Astrocyte (in vitro differentiated cells and primary cell): ENCODE data around the gene SPIRE1. TPM values are rescaled to one million over a fixed set of nuclear protein-coding genes. Genes with fewer than 3 reads are reported as not detected.

Experiments
- DNase-seq: peaks from one replicate; pipeline ENCODE4 v3.0.0-alpha.2; 2010; ENCODE audit warnings: low read depth
- FAIRE-seq: peaks from 2 replicates; lab custom pipeline; 2011; peaks lifted over from hg19 to GRCh38; lab: Jason Lieb, UNC
- H2AFZ ChIP-seq: 2 replicates; pipeline ENCODE4 v1.6.0; 2012; ENCODE audit warnings: low read depth, low read length, inconsistent platforms
- H3K27ac ChIP-seq: 2 replicates; pipeline ENCODE4 v1.5.1; 2011; ENCODE audit warnings: low read depth, low read length, inconsistent platforms
- H3K27me3 ChIP-seq: 2 replicates; pipeline ENCODE4 v1.6.0; 2011; ENCODE audit warnings: low read length, inconsistent platforms; ENCODE audit not compliant: insufficient read depth
- H3K36me3 ChIP-seq: 2 replicates; pipeline ENCODE4 v1.5.1; 2011; ENCODE audit warnings: low read length, inconsistent platforms; ENCODE audit not compliant: insufficient read depth
- H3K4me1 ChIP-seq: 2 replicates; pipeline ENCODE4 v1.5.1; 2011; ENCODE audit warnings: low read length, inconsistent platforms; ENCODE audit not compliant: insufficient read depth
- H3K4me2 ChIP-seq: 2 replicates; pipeline ENCODE4 v1.6.0; 2012; ENCODE audit warnings: low read length, inconsistent platforms
- H3K4me3 ChIP-seq: 2 replicates; pipeline ENCODE4 v1.5.1; 2011; ENCODE audit warnings: low read depth, mild to moderate bottlenecking, low read length, inconsistent platforms; ENCODE audit not compliant: insufficient read depth
- H3K79me2 ChIP-seq: 2 replicates; pipeline ENCODE4 v1.6.0; 2012; ENCODE audit warnings: mild to moderate bottlenecking, low read length, inconsistent platforms; ENCODE audit not compliant: insufficient read depth
- H3K9ac ChIP-seq: 2 replicates; pipeline ENCODE4 v1.6.0; 2012; ENCODE audit warnings: mild to moderate bottlenecking, low read length, inconsistent platforms
- H3K9me3 ChIP-seq: 2 replicates; pipeline ENCODE4 v1.5.1; 2012; ENCODE audit warnings: low read depth, mild to moderate bottlenecking, low read length, inconsistent platforms; ENCODE audit not compliant: insufficient read depth
- H4K20me1 ChIP-seq: 2 replicates; pipeline ENCODE4 v1.6.0; 2012; ENCODE audit warnings: low read length, inconsistent platforms; ENCODE audit not compliant: insufficient read depth
- H3K27ac Mint-ChIP-seq: one replicate; pipeline ENCODE4 v1.8.0; 2021; ENCODE audit warnings: mild to moderate bottlenecking, mixed read lengths; ENCODE audit not compliant: unreplicated experiment
- H3K27me3 Mint-ChIP-seq: one replicate; pipeline ENCODE4 v1.8.0; 2021; ENCODE audit warnings: low read depth, mixed read lengths; ENCODE audit not compliant: unreplicated experiment
- H3K36me3 Mint-ChIP-seq: one replicate; pipeline ENCODE4 v1.8.0; 2021; ENCODE audit warnings: low read depth, mixed read lengths; ENCODE audit not compliant: unreplicated experiment
- H3K4me1 Mint-ChIP-seq: one replicate; pipeline ENCODE4 v1.8.0; 2021; ENCODE audit warnings: low read depth, mixed read lengths; ENCODE audit not compliant: unreplicated experiment
- H3K4me3 Mint-ChIP-seq: one replicate; pipeline ENCODE4 v1.8.0; 2021; ENCODE audit warnings: mild to moderate bottlenecking, moderate library complexity, mixed read lengths; ENCODE audit not compliant: unreplicated experiment
- H3K9me3 Mint-ChIP-seq: one replicate; pipeline ENCODE4 v1.8.0; 2021; ENCODE audit warnings: mild to moderate bottlenecking, mixed read lengths; ENCODE audit not compliant: unreplicated experiment
- EZH2 ChIP-seq: IDR thresholded peaks from 2 replicates; pipeline ENCODE4 v1.6.1; 2012; ENCODE audit warnings: mild to moderate bottlenecking, low read length, inconsistent platforms; ENCODE audit not compliant: insufficient read depth
- total RNA-seq: library from RNA; stranded (reverse); gene quantifications from 2 replicates; pipeline ENCODE4 v1.2.1, GENCODE V29; 2021
- TF ChIP-seq, protein P1 (sequence below): IDR thresholded peaks from 2 replicates; pipeline ENCODE4 v1.5.1; 2011; ENCODE audit warnings: low read depth, mild to moderate bottlenecking, inconsistent platforms, low read length, moderate library complexity; ENCODE audit not compliant: insufficient read depth

The SPIRE1 gene
- total RNA-seq, 1 donor from 2014 or later, result 42.0 TPM

DNA sequence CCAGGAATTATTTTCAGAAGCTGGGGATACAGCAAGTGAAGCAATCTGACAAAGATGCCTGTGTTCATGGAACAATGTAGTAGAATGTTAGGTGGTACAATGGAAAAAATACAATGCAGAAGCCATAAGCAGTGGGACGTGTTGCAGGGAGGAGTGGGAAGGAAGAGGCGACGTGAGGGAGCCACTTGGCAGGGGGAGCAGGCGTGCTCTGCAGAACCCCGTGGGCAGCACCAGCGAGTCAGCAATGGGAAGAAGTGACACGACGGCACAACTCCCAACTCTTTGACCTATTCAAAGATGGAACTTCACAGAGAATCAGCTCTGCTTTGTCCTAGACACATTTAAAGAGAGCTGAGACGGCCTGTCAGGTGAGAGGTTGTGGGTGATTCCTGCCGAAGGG, 219.7 kb downstream of the SPIRE1 start:
- Histone ChIP-seq H3K27ac (no peak overlapping the region), H2AFZ (no peak overlapping the region), H3K4me2 (no peak overlapping the region), H3K4me1 (no peaks in the 10 kb centered on the region), H3K27me3 (no peaks in the 10 kb centered on the region), H3K36me3 (no peaks in the 10 kb centered on the region), H3K4me3 (no peak overlapping the region), H3K9me3 (no peaks in the 10 kb centered on the region), H4K20me1 (no peaks in the 10 kb centered on the region), H3K79me2 (no peaks in the 10 kb centered on the region), H3K9ac (no peak overlapping the region)
- Mint-ChIP-seq H3K9me3 (peaks cover 5% of the 10 kb centered on the region), H3K4me1 (no peaks in the 10 kb centered on the region), H3K27me3 (no peaks in the 10 kb centered on the region), H3K27ac (peak overlapping the region; percentile 0), H3K36me3 (peaks cover 34% of the 10 kb centered on the region), H3K4me3 (no peak overlapping the region)
- FAIRE-seq (no peak), DNase-seq (no peak)
- TF ChIP-seq EZH2, result no peak
- TF ChIP-seq, protein P1, sequence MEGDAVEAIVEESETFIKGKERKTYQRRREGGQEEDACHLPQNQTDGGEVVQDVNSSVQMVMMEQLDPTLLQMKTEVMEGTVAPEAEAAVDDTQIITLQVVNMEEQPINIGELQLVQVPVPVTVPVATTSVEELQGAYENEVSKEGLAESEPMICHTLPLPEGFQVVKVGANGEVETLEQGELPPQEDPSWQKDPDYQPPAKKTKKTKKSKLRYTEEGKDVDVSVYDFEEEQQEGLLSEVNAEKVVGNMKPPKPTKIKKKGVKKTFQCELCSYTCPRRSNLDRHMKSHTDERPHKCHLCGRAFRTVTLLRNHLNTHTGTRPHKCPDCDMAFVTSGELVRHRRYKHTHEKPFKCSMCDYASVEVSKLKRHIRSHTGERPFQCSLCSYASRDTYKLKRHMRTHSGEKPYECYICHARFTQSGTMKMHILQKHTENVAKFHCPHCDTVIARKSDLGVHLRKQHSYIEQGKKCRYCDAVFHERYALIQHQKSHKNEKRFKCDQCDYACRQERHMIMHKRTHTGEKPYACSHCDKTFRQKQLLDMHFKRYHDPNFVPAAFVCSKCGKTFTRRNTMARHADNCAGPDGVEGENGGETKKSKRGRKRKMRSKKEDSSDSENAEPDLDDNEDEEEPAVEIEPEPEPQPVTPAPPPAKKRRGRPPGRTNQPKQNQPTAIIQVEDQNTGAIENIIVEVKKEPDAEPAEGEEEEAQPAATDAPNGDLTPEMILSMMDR, result no peak

DNA sequence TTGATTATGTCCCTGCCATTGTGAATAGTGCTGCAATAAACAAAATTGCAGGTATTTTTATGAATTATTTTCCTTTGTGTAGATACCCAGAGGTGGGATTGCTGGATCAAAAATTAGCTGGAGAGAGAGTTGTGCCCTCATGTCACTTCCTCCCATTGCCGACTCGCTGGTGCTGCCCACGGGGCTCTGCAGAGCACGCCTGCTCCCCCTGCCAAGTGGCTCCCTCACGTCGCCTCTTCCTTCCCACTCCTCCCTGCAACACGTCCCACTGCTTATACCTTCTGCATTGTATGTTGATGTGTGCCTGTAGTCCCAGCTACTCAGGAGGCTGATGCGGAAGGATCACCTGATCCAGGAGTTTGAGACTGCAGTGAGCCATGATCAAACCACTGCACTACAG, 222.0 kb downstream of the SPIRE1 start:
- no peak for FAIRE-seq
- Histone ChIP-seq H3K9ac (no peak overlapping the region), H3K4me3 (no peak overlapping the region), H3K79me2 (no peaks in the 10 kb centered on the region), H3K4me2 (no peak overlapping the region), H3K36me3 (peaks cover 2% of the 10 kb centered on the region), H3K9me3 (no peaks in the 10 kb centered on the region), H3K27me3 (no peaks in the 10 kb centered on the region), H2AFZ (no peak overlapping the region), H3K4me1 (no peaks in the 10 kb centered on the region), H4K20me1 (no peaks in the 10 kb centered on the region), H3K27ac (no peak overlapping the region)
- peaks cover 31% of the 10 kb centered on the region for H3K36me3 Mint-ChIP-seq
- DNase-seq, result no peak
- TF ChIP-seq, protein P1, result no peak
- no peak for TF ChIP-seq EZH2
- no peaks in the 10 kb centered on the region for H3K4me1 Mint-ChIP-seq
- no peaks in the 10 kb centered on the region for H3K9me3 Mint-ChIP-seq
- H3K27me3 Mint-ChIP-seq, result no peaks in the 10 kb centered on the region
- H3K4me3 Mint-ChIP-seq, result no peak overlapping the region
- no peak overlapping the region for H3K27ac Mint-ChIP-seq

DNA sequence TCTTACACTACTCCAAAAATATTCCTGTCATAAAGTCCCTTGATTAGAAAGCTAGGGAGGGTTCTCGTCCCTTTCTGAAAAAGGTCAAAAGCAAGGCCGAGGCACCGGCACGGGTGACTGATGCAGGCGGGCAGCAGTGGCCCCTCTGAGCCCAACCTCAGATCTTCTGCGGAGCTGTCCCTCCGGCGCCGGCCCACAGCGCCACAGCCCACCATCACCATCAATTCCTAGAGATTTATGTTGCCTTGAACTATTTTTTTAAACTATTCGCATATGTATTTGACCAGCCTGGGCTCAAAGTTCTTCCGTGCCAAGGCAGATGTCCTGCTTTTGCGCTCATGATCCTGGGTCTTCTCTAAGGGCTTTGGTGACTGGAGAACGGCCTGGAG, 223.4 kb downstream of the SPIRE1 start:
- Histone ChIP-seq H3K4me3 (no peak overlapping the region), H3K36me3 (peaks cover 5% of the 10 kb centered on the region), H3K4me2 (no peak overlapping the region), H3K79me2 (no peaks in the 10 kb centered on the region), H3K27ac (no peak overlapping the region), H3K9ac (no peak overlapping the region), H3K27me3 (no peaks in the 10 kb centered on the region), H3K9me3 (no peaks in the 10 kb centered on the region), H3K4me1 (no peaks in the 10 kb centered on the region), H4K20me1 (peaks cover 7% of the 10 kb centered on the region), H2AFZ (no peak overlapping the region)
- Mint-ChIP-seq H3K27ac (no peak overlapping the region), H3K27me3 (no peaks in the 10 kb centered on the region), H3K4me3 (no peak overlapping the region), H3K4me1 (no peaks in the 10 kb centered on the region), H3K9me3 (no peaks in the 10 kb centered on the region), H3K36me3 (peaks cover 27% of the 10 kb centered on the region)
- TF ChIP-seq, protein P1, result no peak
- no peak for TF ChIP-seq EZH2
- FAIRE-seq, result no peak
- no peak for DNase-seq
